ENCODE results near the gene TRNP1.

DNA sequence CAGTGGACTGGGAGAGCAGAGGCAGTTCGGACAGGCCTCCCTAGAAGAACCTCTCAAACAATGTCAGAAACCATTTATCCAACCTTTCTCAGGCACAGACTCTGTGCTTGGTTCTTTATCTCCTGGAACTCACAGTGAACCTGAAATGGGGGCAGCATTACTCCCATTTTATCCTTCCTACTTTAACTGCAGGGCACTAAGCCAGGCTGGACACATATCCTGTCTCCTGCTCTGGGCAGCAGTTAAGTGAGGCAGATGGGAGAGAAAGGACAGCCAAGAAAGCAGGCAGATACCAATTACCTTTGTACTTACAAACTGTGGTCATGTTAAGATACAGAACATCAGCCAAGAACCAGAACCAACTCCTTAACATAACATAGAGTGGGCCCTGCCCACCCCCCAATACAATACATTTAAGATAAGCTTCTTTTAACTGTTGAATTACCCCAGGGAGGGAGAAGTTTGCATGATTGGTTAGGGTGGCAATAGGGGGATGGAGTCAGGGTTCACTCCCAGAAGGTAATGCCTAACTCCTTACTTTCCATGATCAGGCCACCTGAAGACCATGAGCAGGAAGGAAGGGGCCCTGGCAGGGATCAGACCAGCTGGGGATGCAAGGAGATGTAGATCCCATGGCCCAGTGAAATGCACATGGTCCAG, 44.1 kb upstream of the TRNP1 start:
- TF ChIP-seq POLR2A (IDR thresholded peaks at IDR 0.05; ENCODE audit: low read depth) (no peak), POLR2AphosphoS5 (IDR thresholded peaks at IDR 0.05) (no peak), EP300 (IDR thresholded peaks at IDR 0.05) (no peak)
- TF ChIP-seq, protein P1, sequence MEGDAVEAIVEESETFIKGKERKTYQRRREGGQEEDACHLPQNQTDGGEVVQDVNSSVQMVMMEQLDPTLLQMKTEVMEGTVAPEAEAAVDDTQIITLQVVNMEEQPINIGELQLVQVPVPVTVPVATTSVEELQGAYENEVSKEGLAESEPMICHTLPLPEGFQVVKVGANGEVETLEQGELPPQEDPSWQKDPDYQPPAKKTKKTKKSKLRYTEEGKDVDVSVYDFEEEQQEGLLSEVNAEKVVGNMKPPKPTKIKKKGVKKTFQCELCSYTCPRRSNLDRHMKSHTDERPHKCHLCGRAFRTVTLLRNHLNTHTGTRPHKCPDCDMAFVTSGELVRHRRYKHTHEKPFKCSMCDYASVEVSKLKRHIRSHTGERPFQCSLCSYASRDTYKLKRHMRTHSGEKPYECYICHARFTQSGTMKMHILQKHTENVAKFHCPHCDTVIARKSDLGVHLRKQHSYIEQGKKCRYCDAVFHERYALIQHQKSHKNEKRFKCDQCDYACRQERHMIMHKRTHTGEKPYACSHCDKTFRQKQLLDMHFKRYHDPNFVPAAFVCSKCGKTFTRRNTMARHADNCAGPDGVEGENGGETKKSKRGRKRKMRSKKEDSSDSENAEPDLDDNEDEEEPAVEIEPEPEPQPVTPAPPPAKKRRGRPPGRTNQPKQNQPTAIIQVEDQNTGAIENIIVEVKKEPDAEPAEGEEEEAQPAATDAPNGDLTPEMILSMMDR (IDR thresholded peaks at IDR 0.05) = no peak
